HepG2 (cell line): ENCODE measurements around the gene SH2D6. TPM values are rescaled to one million over a fixed set of nuclear protein-coding genes. Genes with fewer than 3 reads are reported as not detected.

Experiments used
- CEBPB ChIP-seq: IDR thresholded peaks from 2 replicates; pipeline ENCODE4 v1.6.1; 2011; ENCODE audit warnings: low read depth, low read length, improper control_type of control experiment, borderline replicate concordance
- CENPX ChIP-seq: sonication (generic); formaldehyde crosslinking; IDR thresholded peaks from 2 replicates; pipeline ENCODE4 v1.9.0; 2021; ENCODE audit warnings: mild to moderate bottlenecking, missing genetic modification reagents, moderate library complexity
- FOXA1 ChIP-seq, 2 experiments: fragments of 450-650 bp in 1 of 2; sonication (generic) in 1 of 2; formaldehyde crosslinking in 1 of 2; IDR thresholded peaks; 2 replicates each; pipeline versions ENCODE4 v1.4.0 to v1.6.1; 2016 to 2020; ENCODE audit warnings: missing genetic modification reagents in 1 of 2
- FOXC1 ChIP-seq: sonication (generic); formaldehyde crosslinking; IDR thresholded peaks from 2 replicates; pipeline ENCODE4 v1.8.0; 2022; ENCODE audit warnings: mild to moderate bottlenecking, missing genetic modification reagents, borderline replicate concordance
- HNRNPLL ChIP-seq: fragments of 200-400 bp; formaldehyde crosslinking; IDR thresholded peaks from 2 replicates; pipeline ENCODE4 v1.6.1; 2017; ENCODE audit warnings: mild to moderate bottlenecking, low read depth, low read length; ENCODE audit not compliant: poor library complexity, severe bottlenecking
- HOXA3 ChIP-seq: sonication (generic); formaldehyde crosslinking; IDR thresholded peaks from 2 replicates; pipeline ENCODE4 v1.5.0; 2020; ENCODE audit warnings: missing genetic modification reagents
- KLF6 ChIP-seq: IDR thresholded peaks from 2 replicates; pipeline ENCODE4 v1.8.0; 2016; ENCODE audit warnings: missing biosample characterization, missing genetic modification reagents
- PHF21A ChIP-seq: sonication (generic); formaldehyde crosslinking; IDR thresholded peaks from 2 replicates; pipeline ENCODE4 v1.5.0; 2020; ENCODE audit warnings: mild to moderate bottlenecking, missing genetic modification reagents
- SKI ChIP-seq: fragments of 450-650 bp; IDR thresholded peaks from one replicate; pipeline ENCODE4 v1.6.1; 2018; ENCODE audit warnings: mild to moderate bottlenecking; ENCODE audit not compliant: partially characterized antibody
- STAG1 ChIP-seq: sonication (generic); formaldehyde crosslinking; IDR thresholded peaks from 2 replicates; pipeline ENCODE4 v1.4.0; 2020; ENCODE audit warnings: missing genetic modification reagents
- TBX2 ChIP-seq: sonication (generic); formaldehyde crosslinking; IDR thresholded peaks from 2 replicates; pipeline ENCODE4 v1.5.0; 2020; ENCODE audit warnings: missing genetic modification reagents, mild to moderate bottlenecking, borderline replicate concordance
- TFE3 ChIP-seq: IDR thresholded peaks from 2 replicates; pipeline ENCODE4 v1.6.1; 2016
- ZGPAT ChIP-seq: IDR thresholded peaks from 2 replicates; pipeline ENCODE4 v1.6.1; 2016; ENCODE audit warnings: mild to moderate bottlenecking
- ZNF326 ChIP-seq: sonication (generic); formaldehyde crosslinking; IDR thresholded peaks from 2 replicates; pipeline ENCODE4 v1.4.0; 2020; ENCODE audit warnings: missing genetic modification reagents, borderline replicate concordance
- ZNF333 ChIP-seq: sonication (generic); formaldehyde crosslinking; IDR thresholded peaks from 2 replicates; pipeline ENCODE4 v1.4.0; 2020; ENCODE audit warnings: mild to moderate bottlenecking, missing genetic modification reagents, borderline replicate concordance
- ZNF44 ChIP-seq: sonication (generic); formaldehyde crosslinking; IDR thresholded peaks from 2 replicates; pipeline ENCODE4 v1.5.1; 2020; ENCODE audit warnings: mild to moderate bottlenecking, missing genetic modification reagents
- ZNF549 ChIP-seq: sonication (generic); formaldehyde crosslinking; IDR thresholded peaks from 2 replicates; pipeline ENCODE4 v1.5.0; 2020; ENCODE audit warnings: missing genetic modification reagents
- ZSCAN25 ChIP-seq: sonication (generic); formaldehyde crosslinking; IDR thresholded peaks from 2 replicates; pipeline ENCODE4 v1.8.0; 2022; ENCODE audit warnings: mild to moderate bottlenecking, missing genetic modification reagents
- ZSCAN31 ChIP-seq: sonication (generic); formaldehyde crosslinking; IDR thresholded peaks from 2 replicates; pipeline ENCODE4 v1.5.0; 2020; ENCODE audit warnings: low read depth, mild to moderate bottlenecking, missing genetic modification reagents
- ZUFSP ChIP-seq: sonication (generic); formaldehyde crosslinking; IDR thresholded peaks from 2 replicates; pipeline ENCODE4 v1.9.0; 2021; ENCODE audit warnings: missing genetic modification reagents, mild to moderate bottlenecking, borderline replicate concordance
- polyA plus RNA-seq, 8 experiments: library from polyadenylated mRNA; depleted of rRNA in 3 of 8; stranded (reverse) in 7 of 8; unstranded in 1 of 8; fragments of >200 nt; fragmentation: Illumina TruSeq in 4 of 8; extraction: Trizol in 4 of 8; gene quantifications; 2 replicates each; pipeline versions ENCODE4 v1.2.1 to v1.2.3, GENCODE V29; 2011 to 2016; ENCODE audit warnings: low read depth in 4 of 8, missing spikeins in 1 of 8, mixed read lengths in 1 of 8; ENCODE audit not compliant: insufficient read depth in 1 of 8
- total RNA-seq, 5 experiments: library from RNA; depleted of rRNA; stranded (reverse); fragments of >200 nt; fragmentation: Illumina TruSeq; extraction: Trizol; gene quantifications; 2 replicates each; pipeline ENCODE4 v1.2.3, GENCODE V29; 2016; ENCODE audit warnings: low read depth in 1 of 5
- TF ChIP-seq, protein P1 (sequence below): sonication (generic); formaldehyde crosslinking; IDR thresholded peaks from 2 replicates; pipeline ENCODE4 v1.9.0; 2021; ENCODE audit warnings: missing genetic modification reagents, mild to moderate bottlenecking, borderline replicate concordance
- TF ChIP-seq, protein P2 (sequence below): sonication (generic); formaldehyde crosslinking; IDR thresholded peaks from 2 replicates; pipeline ENCODE4 v1.8.0; 2022; ENCODE audit warnings: mild to moderate bottlenecking, missing genetic modification reagents

SH2D6 gene
- total and polyA plus RNA-seq, 2 of the 13 experiments (the other 11 are each of a cell fraction or from before 2014, with no cell fraction given) = 0.11 to 0.26 TPM

DNA sequence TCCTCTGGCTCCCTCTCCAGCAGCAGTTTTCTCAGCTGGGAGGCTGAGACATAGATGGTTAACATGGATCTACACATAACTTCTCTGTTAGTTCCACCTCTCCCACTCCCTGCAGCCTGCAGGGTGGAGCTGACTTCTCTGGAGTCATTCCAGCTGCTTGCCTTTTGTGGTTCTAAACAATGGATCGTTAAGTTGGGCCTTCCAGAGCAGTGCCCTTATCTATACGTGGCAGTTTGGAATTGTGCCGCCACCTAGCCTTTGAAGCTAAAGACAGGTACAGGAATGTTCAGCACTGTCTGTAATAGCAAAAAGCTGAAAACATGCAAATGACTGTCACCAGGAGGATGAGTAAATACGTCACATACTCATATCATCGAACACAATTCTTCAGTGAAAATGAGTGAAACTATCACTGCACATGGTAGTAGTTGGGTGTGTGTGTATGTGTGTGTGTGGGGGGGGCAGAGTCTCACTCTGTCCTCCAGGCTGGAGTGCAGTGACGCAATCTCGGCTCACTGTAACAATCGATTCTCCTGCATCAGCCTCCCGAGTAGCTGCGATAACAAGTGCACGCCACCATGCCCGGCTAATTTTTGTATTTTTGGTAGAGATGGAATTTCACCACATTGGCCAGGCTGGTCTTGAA is 50.3 kb downstream of the SH2D6 start (continued):
- TF ChIP-seq TFE3 (CRISPR knock-in tag) (no peak), PHF21A (CRISPR knock-in tag) (peak; percentile 80), TBX2 (peak; percentile 92), ZNF333 (CRISPR knock-in tag) (no peak), CEBPB (peak; percentile 96), ZGPAT (peak; percentile 80), SKI (no peak), ZNF44 (no peak), ZSCAN25 (CRISPR knock-in tag) (no peak), FOXA1 (IDR thresholded peaks at IDR 0.05) (no peak), FOXA1 (CRISPR knock-in tag; IDR thresholded peaks at IDR 0.05) (no peak; the same call in none of the 2 replicates), STAG1 (CRISPR knock-in tag) (peak; percentile 20), FOXC1 (no peak), KLF6 (CRISPR knock-in tag) (0 out of 2 replicates have a peak, but pooled peaks have one; percentile 34), HNRNPLL (no peak), ZUFSP (CRISPR knock-in tag) (no peak), ZNF326 (CRISPR knock-in tag) (no peak), ZSCAN31 (CRISPR knock-in tag) (peak; percentile 51; the same call in 1 of the 2 replicates), ZNF549 (CRISPR knock-in tag) (no peak), HOXA3 (CRISPR knock-in tag) (peak; percentile 74), CENPX (no peak)
- TF ChIP-seq, protein P1, sequence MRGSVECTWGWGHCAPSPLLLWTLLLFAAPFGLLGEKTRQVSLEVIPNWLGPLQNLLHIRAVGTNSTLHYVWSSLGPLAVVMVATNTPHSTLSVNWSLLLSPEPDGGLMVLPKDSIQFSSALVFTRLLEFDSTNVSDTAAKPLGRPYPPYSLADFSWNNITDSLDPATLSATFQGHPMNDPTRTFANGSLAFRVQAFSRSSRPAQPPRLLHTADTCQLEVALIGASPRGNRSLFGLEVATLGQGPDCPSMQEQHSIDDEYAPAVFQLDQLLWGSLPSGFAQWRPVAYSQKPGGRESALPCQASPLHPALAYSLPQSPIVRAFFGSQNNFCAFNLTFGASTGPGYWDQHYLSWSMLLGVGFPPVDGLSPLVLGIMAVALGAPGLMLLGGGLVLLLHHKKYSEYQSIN (CRISPR knock-in tag) = no peak
- TF ChIP-seq, protein P2, sequence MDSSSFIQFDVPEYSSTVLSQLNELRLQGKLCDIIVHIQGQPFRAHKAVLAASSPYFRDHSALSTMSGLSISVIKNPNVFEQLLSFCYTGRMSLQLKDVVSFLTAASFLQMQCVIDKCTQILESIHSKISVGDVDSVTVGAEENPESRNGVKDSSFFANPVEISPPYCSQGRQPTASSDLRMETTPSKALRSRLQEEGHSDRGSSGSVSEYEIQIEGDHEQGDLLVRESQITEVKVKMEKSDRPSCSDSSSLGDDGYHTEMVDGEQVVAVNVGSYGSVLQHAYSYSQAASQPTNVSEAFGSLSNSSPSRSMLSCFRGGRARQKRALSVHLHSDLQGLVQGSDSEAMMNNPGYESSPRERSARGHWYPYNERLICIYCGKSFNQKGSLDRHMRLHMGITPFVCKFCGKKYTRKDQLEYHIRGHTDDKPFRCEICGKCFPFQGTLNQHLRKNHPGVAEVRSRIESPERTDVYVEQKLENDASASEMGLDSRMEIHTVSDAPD (CRISPR knock-in tag) = no peak; the same call in 1 of the 2 replicates
